Inferior parietal cortex (tissue), 1 donor: ENCODE measurements around the gene NIPAL4.

Experiments
- DNase-seq: peaks from one replicate; pipeline ENCODE4 v3.0.0-alpha.2; 2016; ENCODE audit errors: extremely low spot score

NIPAL4 gene

GRCh38 chr5:157485340-157485739 lies 25.3 kb downstream of the NIPAL4 start:
- no peak for DNase-seq

GRCh38 chr5:157485811-157486210 lies 25.8 kb downstream of the NIPAL4 start:
- DNase-seq: no peak

GRCh38 chr5:157486221-157486681 lies 26.2 kb downstream of the NIPAL4 start:
- no peak for DNase-seq

GRCh38 chr5:157486861-157487260 lies 26.8 kb downstream of the NIPAL4 start:
- no peak for DNase-seq

GRCh38 chr5:157487358-157487757 lies 27.3 kb downstream of the NIPAL4 start:
- no peak for DNase-seq

GRCh38 chr5:157491471-157491995 lies 31.5 kb downstream of the NIPAL4 start:
- no peak for DNase-seq

GRCh38 chr5:157492886-157493285 lies 32.9 kb downstream of the NIPAL4 start:
- no peak for DNase-seq

GRCh38 chr5:157494178-157494832 lies 34.3 kb downstream of the NIPAL4 start:
- DNase-seq: no peak

- DNase-seq: no peak
Measured at GRCh38 chr5:157496864-157497263, 36.9 kb downstream of the NIPAL4 start.

- DNase-seq: no peak
Measured at GRCh38 chr5:157497875-157498611, 38.0 kb downstream of the NIPAL4 start.

GRCh38 chr5:157502143-157502647 lies 42.2 kb downstream of the NIPAL4 start:
- no peak for DNase-seq

- DNase-seq: no peak
Measured at GRCh38 chr5:157504053-157504452, 44.0 kb downstream of the NIPAL4 start.

- no peak for DNase-seq
Measured at GRCh38 chr5:157505496-157505895, 45.5 kb downstream of the NIPAL4 start.

GRCh38 chr5:157506066-157506590 lies 46.1 kb downstream of the NIPAL4 start:
- DNase-seq: no peak

GRCh38 chr5:157506981-157507780 lies 47.2 kb downstream of the NIPAL4 start:
- DNase-seq: no peak

- no peak for DNase-seq
Measured at GRCh38 chr5:157509093-157509492, 49.1 kb downstream of the NIPAL4 start.

- DNase-seq: no peak
Measured at GRCh38 chr5:157509587-157509986, 49.6 kb downstream of the NIPAL4 start.

GRCh38 chr5:157510682-157511081 lies 50.7 kb downstream of the NIPAL4 start:
- DNase-seq: no peak

GRCh38 chr5:157511651-157512644 lies 51.9 kb downstream of the NIPAL4 start:
- DNase-seq: peak; percentile 59

GRCh38 chr5:157513182-157513581 lies 53.2 kb downstream of the NIPAL4 start:
- DNase-seq: no peak
